CD8-positive, alpha-beta memory T cell (primary cell): ENCODE measurements around the gene LRRN2. TPM values are rescaled to one million over a fixed set of nuclear protein-coding genes. Genes with fewer than 3 reads are reported as not detected.

ENCODE experiments used
- CTCF ChIA-PET: fragments of 350-600 bp; sonication (Branson Sonifier 250); formaldehyde crosslinking; loops from one replicate; lab custom pipeline; 2021; ENCODE audit warnings: antibody characterized with exemption; lab: Charles Lee
- POLR2A ChIA-PET: fragments of 350-600 bp; sonication (Branson Sonifier 250); formaldehyde crosslinking; loops from one replicate; lab custom pipeline; 2021; ENCODE audit warnings: antibody characterized with exemption; lab: Charles Lee
- DNase-seq, 5 donors: peaks; one replicate each; pipeline versions ENCODE4 v3.0.0 to v3.0.0-alpha.2; 2020 to 2022; ENCODE audit warnings: mixed read lengths in 1 of 5
- H3K27ac ChIP-seq: one replicate; pipeline ENCODE4 v1.7.0; 2013; ENCODE audit warnings: low read depth, mild to moderate bottlenecking, low read length, moderate library complexity
- H3K27me3 ChIP-seq: 2 replicates; pipeline ENCODE4 v1.7.0; 2013; ENCODE audit warnings: low read length, mild to moderate bottlenecking; ENCODE audit not compliant: insufficient read depth, poor library complexity, severe bottlenecking
- H3K36me3 ChIP-seq: 2 replicates; pipeline ENCODE4 v1.7.0; 2013; ENCODE audit warnings: mild to moderate bottlenecking, low read length, moderate library complexity; ENCODE audit not compliant: insufficient read depth
- H3K4me1 ChIP-seq: 2 replicates; pipeline ENCODE4 v1.7.0; 2013; ENCODE audit warnings: mild to moderate bottlenecking, low read length, moderate library complexity; ENCODE audit not compliant: insufficient read depth
- H3K4me3 ChIP-seq: 2 replicates; pipeline ENCODE4 v1.7.0; 2013; ENCODE audit warnings: mild to moderate bottlenecking, low read length
- H3K9me3 ChIP-seq: 2 replicates; pipeline ENCODE4 v1.7.0; 2013; ENCODE audit warnings: mild to moderate bottlenecking, low read length
- H3K27ac Mint-ChIP-seq, 8 donors: one replicate each; pipeline ENCODE4 v1.8.0; 2020 to 2021; ENCODE audit warnings: mixed read lengths in 8 of 8, mild to moderate bottlenecking in 6 of 8, inconsistent platforms in 3 of 8, moderate library complexity in 3 of 8
- H3K27me3 Mint-ChIP-seq, 2 donors: one replicate each; pipeline ENCODE4 v1.8.0; 2020 to 2021; ENCODE audit warnings: mixed read lengths in 2 of 2, mild to moderate bottlenecking in 1 of 2, moderate library complexity in 1 of 2
- H3K36me3 Mint-ChIP-seq, 3 donors: one replicate each; pipeline ENCODE4 v1.8.0; 2020 to 2021; ENCODE audit warnings: mixed read lengths in 3 of 3, inconsistent platforms in 1 of 3, mild to moderate bottlenecking in 1 of 3
- H3K4me1 Mint-ChIP-seq, 3 donors: one replicate each; pipeline ENCODE4 v1.8.0; 2020 to 2021; ENCODE audit warnings: mixed read lengths in 3 of 3, inconsistent platforms in 1 of 3, mild to moderate bottlenecking in 1 of 3
- H3K4me3 Mint-ChIP-seq, 7 donors: one replicate each; pipeline ENCODE4 v1.8.0; 2020 to 2021; ENCODE audit warnings: mixed read lengths in 7 of 7, mild to moderate bottlenecking in 6 of 7, moderate library complexity in 4 of 7, inconsistent platforms in 2 of 7
- H3K9me3 Mint-ChIP-seq, 5 donors: one replicate each; pipeline ENCODE4 v1.8.0; 2020 to 2022; ENCODE audit warnings: mixed read lengths in 5 of 5, mild to moderate bottlenecking in 3 of 5, moderate library complexity in 2 of 5, inconsistent platforms in 1 of 5
- polyA plus RNA-seq: library from polyadenylated mRNA; unstranded; fragments of 300-500 nt; fragmentation: Illumina TruSeq; gene quantifications from one replicate; pipeline ENCODE4 v1.2.3, GENCODE V29; 2021
- total RNA-seq, 2 experiments: library from RNA; stranded (reverse); gene quantifications; one replicate each; pipeline ENCODE4 v1.2.3, GENCODE V29; 2021

Gene LRRN2
- total RNA-seq, result not detected
- polyA plus RNA-seq, result not detected

DNA sequence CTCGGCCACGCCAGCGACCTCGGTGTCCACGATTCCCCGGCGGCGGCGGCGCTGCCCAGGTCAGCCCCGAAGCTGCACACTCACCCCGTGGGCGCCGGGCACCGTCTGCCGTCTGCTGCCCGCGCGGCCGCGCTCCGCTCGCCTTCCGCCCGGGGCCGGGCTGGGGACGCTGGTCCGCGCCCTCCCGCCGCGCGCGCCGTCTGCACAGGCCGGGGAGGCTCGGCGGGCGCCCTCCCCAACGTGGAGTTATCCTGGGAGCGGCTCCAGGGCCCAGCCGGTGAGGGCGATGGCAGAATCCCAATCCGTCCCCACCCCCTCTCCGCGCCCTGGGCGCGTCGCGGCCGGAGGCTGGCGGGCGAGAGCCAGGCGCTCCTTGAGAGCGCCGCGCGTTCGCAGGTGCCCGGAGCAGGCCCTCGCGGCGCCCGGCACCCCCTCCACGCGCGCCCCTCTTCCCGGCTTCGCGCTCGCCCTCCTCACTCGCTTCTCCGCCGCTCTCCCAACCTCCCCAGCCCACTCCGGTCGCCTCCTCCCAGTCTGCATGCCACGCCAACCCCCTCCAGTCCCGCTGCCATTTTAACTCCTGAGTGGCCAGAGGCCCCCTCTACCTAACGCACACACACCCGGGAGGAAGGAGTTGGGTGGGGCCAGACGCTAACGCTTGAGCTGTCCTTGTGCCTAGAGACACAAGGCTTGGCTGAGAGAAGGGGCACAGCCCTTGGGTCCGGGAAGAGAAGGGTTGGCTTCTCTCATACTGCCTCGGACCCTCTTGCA is at the start of gene LRRN2:
LRRN2 (minus strand) TSS at position 503 of the 771 bp plus-strand sequence. CDS start 65,746 bp downstream, outside the sequence.
- peaks cover 39 to 69% of the 10 kb centered on the region in 2 donors for H3K27me3 Mint-ChIP-seq
- no peaks in the 10 kb centered on the region for H3K9me3 ChIP-seq
- ChIA-PET CTCF (no interaction called here), POLR2A (no interaction called here)
- DNase-seq, result no peak
- no peaks in the 10 kb centered on the region for H3K9me3 Mint-ChIP-seq
- H3K36me3 Mint-ChIP-seq, result no peaks in the 10 kb centered on the region
- H3K4me1 Mint-ChIP-seq, result peaks cover 0 to 15% (median 5%) of the 10 kb centered on the region in 3 donors
- no peaks in the 10 kb centered on the region for H3K36me3 ChIP-seq
- no peak within 1 kb of the TSS for H3K27ac Mint-ChIP-seq
- H3K27me3 ChIP-seq, result no peaks in the 10 kb centered on the region
- peak within 1 kb of the TSS in 5 of 7 donors; percentile 15 to 76 (median 54) for H3K4me3 Mint-ChIP-seq
- H3K4me3 ChIP-seq, result no peak within 1 kb of the TSS
- H3K27ac ChIP-seq, result no peak within 1 kb of the TSS
- H3K4me1 ChIP-seq, result no peaks in the 10 kb centered on the region

DNA sequence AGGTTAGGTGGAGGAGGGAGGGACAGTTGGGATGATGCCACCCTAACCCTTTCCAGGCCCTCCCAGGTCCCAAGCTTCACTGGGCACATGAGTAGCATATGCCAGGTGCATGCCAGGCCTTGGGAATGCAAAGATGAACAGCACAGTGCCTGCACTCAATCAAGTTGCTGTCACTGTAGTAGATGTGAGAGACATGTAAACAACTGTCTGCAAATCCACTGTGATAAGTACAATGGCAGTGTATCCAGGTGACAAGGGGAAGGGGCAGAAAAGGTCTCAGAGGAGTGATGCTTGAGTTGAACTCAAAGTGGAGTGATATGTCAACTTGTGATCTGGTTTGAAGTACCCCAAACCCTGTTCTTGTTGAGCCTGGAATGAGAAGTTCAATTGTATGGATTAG is 49.5 kb upstream of the LRRN2 start:
- Histone ChIP-seq H3K4me3 (no peak overlapping the region), H3K27me3 (no peaks in the 10 kb centered on the region), H3K36me3 (no peaks in the 10 kb centered on the region), H3K27ac (no peak overlapping the region), H3K4me1 (no peaks in the 10 kb centered on the region), H3K9me3 (peaks cover 7% of the 10 kb centered on the region)
- H3K4me3 Mint-ChIP-seq, result no peak overlapping the region
- peaks cover 8 to 22% (median 14%) of the 10 kb centered on the region in 5 donors for H3K9me3 Mint-ChIP-seq
- H3K36me3 Mint-ChIP-seq, result peaks cover 0 to 2% (median 0%) of the 10 kb centered on the region in 3 donors
- no peaks in the 10 kb centered on the region for H3K4me1 Mint-ChIP-seq
- H3K27me3 Mint-ChIP-seq, result peaks cover 22 to 70% of the 10 kb centered on the region in 2 donors
- ChIA-PET POLR2A (no interaction called here), CTCF (interaction anchor here (1.0 kb wide), 1 partner anchor 9 kb away, joined by 3 read pairs; no protein-coding TSS in a partner anchor)
- no peak overlapping the region for H3K27ac Mint-ChIP-seq
- DNase-seq, result no peak

DNA sequence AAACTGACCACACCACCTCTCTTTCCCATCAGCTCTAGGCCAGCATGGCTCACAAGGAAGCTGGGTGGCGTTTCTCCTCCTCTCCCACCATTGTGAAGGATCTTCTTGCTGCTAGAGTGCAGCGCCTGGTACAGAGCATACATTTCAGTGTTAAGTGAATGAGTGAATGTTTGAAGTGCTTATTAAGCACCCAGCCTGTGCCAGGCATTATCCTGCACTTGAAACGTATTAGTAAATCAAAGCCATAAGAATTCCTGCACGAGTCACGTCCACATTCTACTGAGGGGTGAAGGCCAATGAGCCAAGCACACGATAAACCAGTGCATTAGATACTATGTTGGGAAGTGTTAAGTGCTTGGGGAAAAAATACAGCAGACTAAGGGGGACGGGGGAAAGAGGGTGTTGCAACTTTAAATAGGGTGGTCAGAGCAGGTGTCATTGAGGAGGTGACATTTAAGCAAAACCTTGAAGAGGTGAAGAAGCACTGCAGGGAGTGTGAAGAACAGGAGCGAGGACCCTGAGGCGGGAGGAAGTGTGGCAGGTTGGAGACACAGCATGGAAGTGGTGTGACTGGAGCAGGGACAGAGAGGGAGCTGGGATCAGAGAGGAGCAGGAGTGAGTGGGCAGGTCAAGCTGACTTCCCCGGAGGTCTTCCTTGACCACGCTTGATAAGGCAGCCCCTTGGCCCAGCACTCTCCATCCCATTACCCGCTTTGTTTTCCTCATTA is 48.5 kb upstream of the LRRN2 start:
- ChIA-PET POLR2A (no interaction called here), CTCF (interaction anchor here (1.0 kb wide), 1 partner anchor 10 kb away, joined by 3 read pairs; no protein-coding TSS in a partner anchor)
- H3K9me3 ChIP-seq, result peaks cover 7% of the 10 kb centered on the region
- no peaks in the 10 kb centered on the region for H3K36me3 ChIP-seq
- DNase-seq, result no peak
- Mint-ChIP-seq H3K36me3 (peaks cover 0 to 2% (median 0%) of the 10 kb centered on the region in 3 donors), H3K4me3 (no peak overlapping the region), H3K27ac (peak overlapping the region in 1 of 8 donors; percentile 34), H3K9me3 (peaks cover 7 to 17% (median 13%) of the 10 kb centered on the region in 5 donors), H3K27me3 (peaks cover 22 to 72% of the 10 kb centered on the region in 2 donors), H3K4me1 (no peaks in the 10 kb centered on the region)
- H3K27ac ChIP-seq, result no peak overlapping the region
- no peak overlapping the region for H3K4me3 ChIP-seq
- no peaks in the 10 kb centered on the region for H3K4me1 ChIP-seq
- H3K27me3 ChIP-seq, result no peaks in the 10 kb centered on the region

GRCh38 chr1:204733289-204733688 is 47.8 kb upstream of the LRRN2 start:
- Mint-ChIP-seq H3K27me3 (peaks cover 20 to 73% of the 10 kb centered on the region in 2 donors), H3K27ac (no peak overlapping the region), H3K4me3 (no peak overlapping the region), H3K4me1 (no peaks in the 10 kb centered on the region), H3K9me3 (peaks cover under 1 to 11% (median 6%) of the 10 kb centered on the region in 5 donors), H3K36me3 (peaks cover 0 to under 1% (median 0%) of the 10 kb centered on the region in 3 donors)
- no peak for DNase-seq
- Histone ChIP-seq H3K4me3 (no peak overlapping the region), H3K36me3 (no peaks in the 10 kb centered on the region), H3K9me3 (peaks cover under 1% of the 10 kb centered on the region), H3K27me3 (no peaks in the 10 kb centered on the region), H3K27ac (no peak overlapping the region), H3K4me1 (no peaks in the 10 kb centered on the region)
- CTCF ChIA-PET, result no interaction called here
- POLR2A ChIA-PET, result no interaction called here

DNA sequence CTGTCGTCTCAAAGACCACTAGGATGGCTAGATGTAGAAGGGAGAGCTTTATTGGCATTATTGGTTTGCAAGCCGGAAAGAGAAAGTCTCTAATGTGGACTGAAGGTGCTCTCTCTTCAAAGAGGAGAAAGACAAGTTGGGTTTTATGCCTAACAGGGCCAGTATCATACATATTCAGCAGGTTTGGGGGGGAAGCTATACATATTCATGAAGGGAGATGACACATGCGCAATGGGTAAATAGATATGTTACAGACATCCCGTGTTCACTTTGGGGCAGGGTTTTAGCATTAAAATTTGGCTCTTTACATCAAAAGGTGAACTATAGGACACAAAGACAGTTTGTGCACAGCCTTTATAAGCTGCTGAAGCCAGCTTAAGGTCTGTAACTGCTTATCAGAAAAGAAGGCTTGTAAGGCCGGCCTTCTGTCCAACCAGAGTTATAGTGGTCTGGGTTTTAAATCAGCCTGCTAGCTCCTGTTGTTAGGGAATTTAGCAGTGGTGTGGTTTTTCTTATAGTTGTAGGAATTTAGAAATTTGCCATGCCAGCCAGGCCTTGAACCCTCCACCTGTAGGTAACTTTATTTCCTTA is 46.5 kb upstream of the LRRN2 start:
- Mint-ChIP-seq H3K9me3 (peaks cover 0 to 4% (median 3%) of the 10 kb centered on the region in 5 donors), H3K36me3 (no peaks in the 10 kb centered on the region), H3K27ac (no peak overlapping the region), H3K4me1 (no peaks in the 10 kb centered on the region), H3K27me3 (peaks cover 24 to 73% of the 10 kb centered on the region in 2 donors), H3K4me3 (no peak overlapping the region)
- no peak overlapping the region for H3K27ac ChIP-seq
- no peak for DNase-seq
- ChIA-PET CTCF (interaction anchor here (1.5 to 1.6 kb wide), 2 partner anchors 31 to 47 kb away, joined by 3 to 4 read pairs; no protein-coding TSS in a partner anchor), POLR2A (no interaction called here)
- H3K4me1 ChIP-seq, result no peaks in the 10 kb centered on the region
- no peaks in the 10 kb centered on the region for H3K27me3 ChIP-seq
- H3K9me3 ChIP-seq, result no peaks in the 10 kb centered on the region
- no peak overlapping the region for H3K4me3 ChIP-seq
- no peaks in the 10 kb centered on the region for H3K36me3 ChIP-seq

GRCh38 chr1:204731509-204731908 is 46.0 kb upstream of the LRRN2 start:
- CTCF ChIA-PET, result interaction anchor here (1.5 to 1.6 kb wide), 2 partner anchors 32 to 48 kb away, joined by 3 to 4 read pairs; no protein-coding TSS in a partner anchor
- H3K4me3 Mint-ChIP-seq, result no peak overlapping the region
- no peaks in the 10 kb centered on the region for H3K36me3 Mint-ChIP-seq

GRCh38 chr1:204730826-204731459 is 45.4 kb upstream of the LRRN2 start:
- H3K4me3 Mint-ChIP-seq, result no peak overlapping the region
- no peaks in the 10 kb centered on the region for H3K36me3 Mint-ChIP-seq
- Histone ChIP-seq H3K4me1 (no peaks in the 10 kb centered on the region), H3K27me3 (no peaks in the 10 kb centered on the region), H3K4me3 (no peak overlapping the region), H3K27ac (no peak overlapping the region), H3K36me3 (no peaks in the 10 kb centered on the region), H3K9me3 (no peaks in the 10 kb centered on the region)
- H3K27me3 Mint-ChIP-seq, result peaks cover 27 to 75% of the 10 kb centered on the region in 2 donors
- CTCF ChIA-PET, result interaction anchor here (1.5 to 1.6 kb wide), 2 partner anchors 32 to 48 kb away, joined by 3 to 4 read pairs; no protein-coding TSS in a partner anchor
- H3K27ac Mint-ChIP-seq, result no peak overlapping the region
- H3K4me1 Mint-ChIP-seq, result no peaks in the 10 kb centered on the region
- DNase-seq, result no peak
- POLR2A ChIA-PET, result no interaction called here
- no peaks in the 10 kb centered on the region for H3K9me3 Mint-ChIP-seq

More at GRCh38 chr1:204731509-204731908, 46.0 kb upstream of the LRRN2 start:
- Mint-ChIP-seq H3K27me3 (peaks cover 24 to 73% of the 10 kb centered on the region in 2 donors), H3K27ac (no peak overlapping the region), H3K4me1 (no peaks in the 10 kb centered on the region), H3K9me3 (no peaks in the 10 kb centered on the region)
- Histone ChIP-seq H3K4me3 (no peak overlapping the region), H3K36me3 (no peaks in the 10 kb centered on the region), H3K27ac (no peak overlapping the region), H3K9me3 (no peaks in the 10 kb centered on the region), H3K4me1 (no peaks in the 10 kb centered on the region), H3K27me3 (no peaks in the 10 kb centered on the region)
- no peak for DNase-seq
- POLR2A ChIA-PET, result no interaction called here
